ENCODE measurements around the gene CSDE1.
A peak's percentile ranks its signal among the peaks of the same experiment; 100 is the strongest.

- TF ChIP-seq ZNF138 (CRISPR knock-in tag; conservative IDR thresholded peaks at IDR 0.05): no peak
- TF ChIP-seq GRHL2 (CRISPR knock-in tag; IDR thresholded peaks at IDR 0.05; ENCODE audit: insufficient replicate concordance, severe bottlenecking): no peak
- TF ChIP-seq CTCF (IDR thresholded peaks at IDR 0.05): no peak
- TF ChIP-seq PRDM15 (CRISPR knock-in tag; IDR thresholded peaks at IDR 0.05): no peak
- no peak for TF ChIP-seq JAZF1 (CRISPR knock-in tag; IDR thresholded peaks at IDR 0.05)
- TF ChIP-seq JUN (CRISPR knock-in tag; IDR thresholded peaks at IDR 0.05): no peak
- TF ChIP-seq TEAD4 (CRISPR knock-in tag; IDR thresholded peaks at IDR 0.05): no peak
- TF ChIP-seq SP1 (CRISPR knock-in tag; conservative IDR thresholded peaks at IDR 0.05): peak; percentile 45; the same call in 1 of the 2 replicates
- no peak for TF ChIP-seq ZNF219 (CRISPR knock-in tag; IDR thresholded peaks at IDR 0.05; ENCODE audit: borderline replicate concordance)
- TF ChIP-seq ETV6 (CRISPR knock-in tag; IDR thresholded peaks at IDR 0.05): no peak
Measured at GRCh38 chr1:114670083-114671010, 87.4 kb downstream of the CSDE1 start.

Measured in WTC11 (cell line).